ENCODE results near the gene ZFAND2A. TPM values are rescaled to one million over a fixed set of nuclear protein-coding genes. Genes with fewer than 3 reads are reported as not detected.

ZFAND2A gene
- total RNA-seq, 2 donors from 2014 or later, result 10.2 to 16.2 TPM

- H3K4me1 ChIP-seq, result peaks cover 0 to 11% of the 10 kb centered on the region in 2 donors
- no peak for TF ChIP-seq CTCF (IDR thresholded peaks at IDR 0.05)
- H3K27me3 ChIP-seq, result no peaks in the 10 kb centered on the region
- H3K4me3 ChIP-seq, result no peak overlapping the region
- DNase-seq (ENCODE audit: low spot score), result no peak
- H3K36me3 ChIP-seq, result peaks cover 72% of the 10 kb centered on the region
- no peaks in the 10 kb centered on the region for H3K9me3 ChIP-seq
- H3K27ac ChIP-seq, result no peak overlapping the region
These were observed 5.7 kb downstream of the ZFAND2A start for GRCh38 chr7:1154172-1154739.

GRCh38 chr7:1152492-1152891, 7.5 kb downstream of the ZFAND2A start:
- Histone ChIP-seq H3K27me3 (no peaks in the 10 kb centered on the region), H3K36me3 (peaks cover 63% of the 10 kb centered on the region), H3K4me3 (no peak overlapping the region), H3K4me1 (no peaks in the 10 kb centered on the region), H3K9me3 (no peaks in the 10 kb centered on the region), H3K27ac (no peak overlapping the region)
- no peak for TF ChIP-seq CTCF (IDR thresholded peaks at IDR 0.05)
- no peak for DNase-seq (ENCODE audit: low spot score)

GRCh38 chr7:1151653-1152425, 8.2 kb downstream of the ZFAND2A start:
- no peak for DNase-seq (ENCODE audit: low spot score)

GRCh38 chr7:1151156-1151555, 8.8 kb downstream of the ZFAND2A start:
- Histone ChIP-seq H3K9me3 (no peaks in the 10 kb centered on the region), H3K4me1 (no peaks in the 10 kb centered on the region), H3K27me3 (no peaks in the 10 kb centered on the region), H3K4me3 (no peak overlapping the region), H3K36me3 (peaks cover 53% of the 10 kb centered on the region), H3K27ac (no peak overlapping the region)
- no peak for TF ChIP-seq CTCF (IDR thresholded peaks at IDR 0.05)
- DNase-seq (ENCODE audit: low spot score), result no peak

More at GRCh38 chr7:1151653-1152425, 8.2 kb downstream of the ZFAND2A start:
- TF ChIP-seq CTCF (IDR thresholded peaks at IDR 0.05), result no peak
- no peaks in the 10 kb centered on the region for H3K4me1 ChIP-seq
- peaks cover 57% of the 10 kb centered on the region for H3K36me3 ChIP-seq
- no peaks in the 10 kb centered on the region for H3K9me3 ChIP-seq
- no peak overlapping the region for H3K27ac ChIP-seq
- no peak overlapping the region for H3K4me3 ChIP-seq
- H3K27me3 ChIP-seq, result no peaks in the 10 kb centered on the region

- TF ChIP-seq CTCF (IDR thresholded peaks at IDR 0.05), result no peak
- H3K27ac ChIP-seq, result no peak overlapping the region
- H3K9me3 ChIP-seq, result no peaks in the 10 kb centered on the region
- no peaks in the 10 kb centered on the region for H3K27me3 ChIP-seq
- no peaks in the 10 kb centered on the region for H3K4me1 ChIP-seq
- peaks cover 52% of the 10 kb centered on the region for H3K36me3 ChIP-seq
- H3K4me3 ChIP-seq, result no peak overlapping the region
- no peak for DNase-seq (ENCODE audit: low spot score)
These were observed 9.5 kb downstream of the ZFAND2A start for GRCh38 chr7:1150400-1151002.
